Right forelimb (tissue), 1 donor: ENCODE results near the gene FZD7.

Experiments used
- DNase-seq: peaks from one replicate; pipeline ENCODE4 v3.0.0-alpha.2; 2018

Gene FZD7

DNA sequence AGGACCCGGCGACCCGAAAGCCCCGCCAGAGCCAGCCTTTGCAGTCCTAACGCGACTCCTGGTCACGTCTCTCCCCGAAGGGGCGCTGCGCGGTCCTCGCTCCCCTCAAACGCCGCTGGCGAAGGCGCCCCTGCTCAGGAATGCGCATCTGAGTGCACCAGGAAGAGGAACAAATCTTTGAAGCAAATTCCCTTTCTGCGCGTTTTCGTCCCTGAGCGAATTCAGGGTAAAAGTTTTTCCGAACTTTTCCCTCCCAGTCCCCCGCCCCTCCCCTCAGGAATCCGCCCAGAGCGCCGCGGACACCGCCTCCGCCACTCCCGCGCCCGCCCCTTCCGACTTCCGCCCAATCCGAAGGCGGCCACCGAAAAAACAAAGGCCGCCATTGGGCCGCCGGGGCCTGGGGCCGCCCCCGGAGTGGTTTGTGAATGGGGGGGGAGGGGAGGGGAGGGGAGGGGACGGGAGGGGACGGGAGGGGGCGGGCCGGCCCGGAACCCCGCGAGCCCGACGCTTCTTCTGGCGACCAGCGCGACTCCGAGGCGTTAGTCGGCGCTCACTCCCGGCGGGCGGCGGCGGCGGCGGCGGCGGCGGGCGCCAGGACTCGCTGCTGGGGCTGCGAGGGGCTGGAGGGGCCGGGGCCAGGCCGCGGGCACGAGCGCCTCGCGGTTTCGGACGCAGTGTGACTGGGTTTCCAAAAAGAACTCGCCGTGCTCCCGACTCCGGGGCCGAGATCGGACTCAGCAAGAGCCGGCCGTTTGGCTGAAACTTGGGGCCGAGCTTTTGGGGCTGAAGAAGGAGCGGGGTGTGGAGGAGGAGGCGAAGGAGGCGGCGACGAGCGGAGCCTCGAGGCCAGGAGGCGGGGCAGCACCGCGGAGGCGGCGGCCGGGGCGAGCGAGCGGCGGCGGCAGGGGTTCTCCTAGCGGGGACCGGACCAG, at the start of gene FZD7:
Gene FZD7 (plus strand): TSS at position 539 of the 932 bp plus-strand sequence. CDS start 793 bp downstream, outside the sequence.
- DNase-seq: peak; percentile 97

DNA sequence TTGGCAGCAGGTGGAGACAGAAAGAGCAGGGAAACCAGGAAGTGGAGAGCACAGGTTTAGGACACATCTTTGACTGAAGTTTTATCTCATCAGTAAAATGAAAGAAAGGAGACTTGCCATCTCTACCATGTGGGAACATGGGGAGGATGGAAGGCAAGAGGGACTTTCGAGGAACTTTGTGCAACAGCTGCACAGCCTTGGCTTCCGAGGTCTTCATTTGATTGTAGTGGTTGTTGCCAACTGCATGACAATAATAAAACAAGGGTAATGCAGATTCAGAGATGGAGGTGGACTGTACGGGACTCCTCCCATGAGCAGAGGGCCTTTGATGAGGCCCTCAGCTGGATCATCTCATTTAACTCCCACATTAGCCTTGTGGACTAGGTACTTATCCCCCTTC, 49.3 kb upstream of the FZD7 start:
- no peak for DNase-seq

DNA sequence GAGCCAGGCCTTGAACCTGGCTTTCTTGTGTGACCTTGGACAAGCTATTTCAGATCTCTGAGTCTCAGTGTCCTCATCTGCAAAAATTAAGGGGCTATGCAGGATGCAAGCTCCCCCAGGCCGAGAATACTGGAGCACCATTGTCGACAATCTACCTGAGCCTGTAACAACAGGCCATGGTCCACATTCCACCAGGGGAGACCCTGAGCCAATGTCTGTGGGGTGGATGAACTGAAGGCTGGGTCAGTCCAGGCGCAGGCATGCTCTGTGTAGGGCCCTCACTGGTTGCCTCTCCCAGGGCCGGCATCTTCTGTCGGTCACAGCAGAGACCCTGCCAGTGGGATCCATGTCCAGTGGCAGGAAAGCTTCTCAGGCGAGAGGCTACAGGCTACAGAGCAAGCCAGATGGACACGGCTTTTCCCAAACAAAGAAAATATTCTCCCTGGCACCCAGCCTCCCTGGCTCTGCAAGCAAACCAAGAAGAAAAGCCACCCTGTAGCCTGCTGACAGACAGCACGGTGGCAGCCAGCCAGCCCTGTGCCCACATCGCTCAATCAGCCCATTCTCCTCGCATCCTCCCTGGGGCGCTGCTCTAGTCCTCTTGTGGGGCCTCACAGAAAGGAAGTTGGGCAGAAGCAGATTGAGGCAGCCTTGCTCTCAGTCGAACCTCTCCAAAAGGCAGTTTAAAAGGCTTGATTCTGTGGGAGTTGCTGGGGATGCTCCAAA, 48.7 kb upstream of the FZD7 start:
- peak; percentile 73 for DNase-seq

DNA sequence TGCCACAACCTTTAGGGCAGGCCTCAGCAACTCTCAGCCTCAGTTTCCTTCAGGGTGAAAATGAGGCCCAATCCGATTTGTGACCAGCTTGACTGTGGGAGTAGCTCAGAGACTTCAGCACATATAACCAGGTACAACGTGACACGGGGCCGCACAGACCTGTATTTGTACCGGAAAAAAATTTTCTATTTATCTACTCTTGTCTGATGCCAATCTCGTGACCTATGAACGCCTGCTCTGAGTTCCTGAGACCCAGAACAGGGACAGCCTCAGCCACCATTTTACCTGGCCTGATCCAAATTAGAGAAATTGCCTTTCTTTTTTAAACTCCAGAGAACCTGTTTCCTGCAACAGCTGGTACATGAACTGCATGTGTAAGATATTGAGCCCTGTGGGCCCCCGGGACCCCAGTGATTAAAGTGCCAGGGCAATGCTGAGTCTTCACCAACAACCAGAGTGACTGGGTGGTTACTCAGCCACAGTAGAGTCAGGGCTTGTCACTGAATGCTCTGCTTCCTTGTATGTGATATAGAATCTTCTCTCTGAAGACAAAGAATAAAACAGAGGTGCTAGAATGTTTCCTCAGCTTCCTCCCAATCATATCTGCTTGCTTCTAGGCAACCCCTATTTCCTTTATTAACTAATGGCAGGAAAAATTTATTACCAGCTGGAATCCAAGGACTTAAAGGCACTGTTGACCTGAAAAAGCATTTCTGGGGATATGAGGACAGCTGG, 47.8 kb upstream of the FZD7 start:
- no peak for DNase-seq

DNA sequence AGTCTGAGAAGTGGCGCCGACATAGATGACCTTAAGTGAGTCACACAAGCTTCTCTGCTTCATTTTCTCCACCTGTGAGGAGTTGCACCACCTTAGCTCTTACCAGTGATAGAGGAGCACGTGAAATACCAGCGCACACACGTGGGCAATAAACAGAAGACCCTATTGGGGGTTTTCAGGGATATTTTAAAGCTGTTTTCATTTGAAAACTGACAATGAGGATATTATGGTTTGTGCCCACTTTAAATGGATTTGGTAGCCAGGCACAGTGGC, 47.3 kb upstream of the FZD7 start:
- no peak for DNase-seq

DNA sequence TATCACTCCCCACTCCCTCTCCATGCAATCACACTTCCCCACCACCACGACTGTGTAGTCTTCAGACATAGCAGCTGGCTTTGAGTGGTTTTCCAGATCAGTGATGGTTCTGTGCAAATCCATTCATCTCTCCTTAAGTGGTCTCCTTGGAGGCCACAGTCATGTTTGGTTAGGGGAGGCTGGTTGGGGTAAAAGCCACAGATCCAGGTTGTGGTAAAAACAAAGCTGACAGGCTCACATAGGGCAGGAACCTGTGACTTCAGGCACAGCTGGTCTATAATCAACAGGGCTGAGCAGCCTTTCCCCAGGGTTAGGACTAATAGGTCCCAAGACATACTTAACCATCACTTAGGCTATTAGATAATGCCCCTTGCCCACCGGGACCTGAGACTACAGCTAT, 46.2 kb upstream of the FZD7 start:
- no peak for DNase-seq

DNA sequence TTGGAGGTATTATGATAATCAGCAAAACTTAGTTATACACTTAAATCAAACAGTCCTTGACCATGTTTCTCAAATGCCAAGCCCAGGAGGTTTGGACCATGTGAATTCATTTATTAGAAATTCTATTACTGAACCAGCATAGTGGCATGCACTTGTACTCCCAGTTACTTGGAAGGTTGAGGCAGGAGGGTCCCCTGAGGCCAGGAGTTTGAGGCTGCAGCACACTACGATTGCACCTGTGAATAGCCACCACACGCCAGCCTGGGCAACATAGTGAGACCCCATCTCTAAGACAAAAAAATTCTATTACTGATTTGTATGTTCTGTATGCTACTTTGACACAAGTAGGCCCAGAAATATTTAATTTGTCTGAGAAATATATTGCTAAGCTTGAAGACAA, 43.6 kb upstream of the FZD7 start:
- no peak for DNase-seq

DNA sequence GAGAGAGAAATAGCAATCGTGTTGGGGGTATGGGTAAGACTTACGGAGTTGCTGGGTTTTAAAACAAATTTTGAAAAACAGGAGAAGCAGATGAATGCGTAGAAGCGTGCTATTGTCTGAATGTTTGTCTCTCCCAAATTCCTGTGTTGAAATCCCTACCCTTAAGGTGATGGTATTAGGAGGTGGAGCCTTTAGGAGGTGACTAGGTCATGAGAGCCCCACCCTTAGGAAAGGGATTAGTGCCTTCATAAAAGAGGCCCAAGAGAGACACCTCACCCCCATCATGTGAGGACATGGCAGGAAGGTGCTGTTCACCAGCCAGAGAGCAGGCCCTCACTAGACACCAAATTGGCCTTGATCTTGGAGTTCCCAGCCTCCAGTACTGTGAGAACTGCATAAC, 40.7 kb upstream of the FZD7 start:
- DNase-seq: no peak

DNA sequence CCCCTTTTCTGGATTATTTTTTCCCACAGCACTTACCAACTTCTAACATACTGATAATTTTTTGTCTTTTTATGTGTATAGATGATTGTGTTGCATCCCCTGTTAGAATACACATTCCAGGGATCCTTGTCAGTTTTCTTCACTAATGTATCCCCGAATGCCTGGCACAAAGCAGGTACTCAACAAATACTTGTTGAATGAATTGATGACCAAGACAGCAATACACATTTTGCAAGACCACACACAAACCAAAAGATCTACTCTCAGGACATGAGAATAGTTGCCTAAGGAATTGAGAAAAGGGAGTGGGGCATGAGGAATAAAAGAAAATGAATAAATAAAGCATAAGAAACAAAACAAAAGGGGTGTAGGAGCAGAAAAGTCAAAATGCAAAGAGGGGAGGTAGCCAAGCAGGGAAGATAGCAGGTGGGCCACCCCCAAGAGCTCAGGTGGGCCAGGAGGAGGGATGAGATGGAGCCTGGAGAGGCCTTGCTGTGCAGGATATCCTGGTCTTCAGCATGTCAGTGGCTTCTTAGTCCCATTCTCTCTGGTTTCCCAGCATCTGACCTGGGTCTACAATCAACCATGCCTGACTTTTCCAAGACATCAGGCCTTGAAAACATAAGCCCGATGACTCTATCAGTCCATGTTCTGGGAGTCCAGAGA, 38.5 kb upstream of the FZD7 start:
- no peak for DNase-seq

DNA sequence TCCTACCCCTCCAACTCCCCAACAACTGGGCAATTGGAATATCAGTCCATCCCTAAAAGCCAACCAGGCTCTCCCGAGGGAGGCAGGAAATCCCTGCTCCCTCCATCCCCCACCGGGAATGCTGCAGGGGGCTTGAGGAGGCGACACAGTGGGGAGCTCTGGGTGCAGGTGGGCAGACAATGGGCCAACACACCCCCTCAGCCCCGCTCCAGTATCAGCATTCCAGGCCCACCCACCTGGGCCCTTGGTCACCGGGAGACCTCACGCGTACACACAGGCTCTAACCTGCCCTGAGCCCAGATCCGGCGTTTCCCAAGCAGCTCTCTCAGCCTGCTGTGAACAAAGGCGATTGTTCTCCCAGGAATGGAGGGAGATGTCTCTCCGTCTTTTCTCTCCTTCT, 37.6 kb upstream of the FZD7 start:
- DNase-seq: no peak

DNA sequence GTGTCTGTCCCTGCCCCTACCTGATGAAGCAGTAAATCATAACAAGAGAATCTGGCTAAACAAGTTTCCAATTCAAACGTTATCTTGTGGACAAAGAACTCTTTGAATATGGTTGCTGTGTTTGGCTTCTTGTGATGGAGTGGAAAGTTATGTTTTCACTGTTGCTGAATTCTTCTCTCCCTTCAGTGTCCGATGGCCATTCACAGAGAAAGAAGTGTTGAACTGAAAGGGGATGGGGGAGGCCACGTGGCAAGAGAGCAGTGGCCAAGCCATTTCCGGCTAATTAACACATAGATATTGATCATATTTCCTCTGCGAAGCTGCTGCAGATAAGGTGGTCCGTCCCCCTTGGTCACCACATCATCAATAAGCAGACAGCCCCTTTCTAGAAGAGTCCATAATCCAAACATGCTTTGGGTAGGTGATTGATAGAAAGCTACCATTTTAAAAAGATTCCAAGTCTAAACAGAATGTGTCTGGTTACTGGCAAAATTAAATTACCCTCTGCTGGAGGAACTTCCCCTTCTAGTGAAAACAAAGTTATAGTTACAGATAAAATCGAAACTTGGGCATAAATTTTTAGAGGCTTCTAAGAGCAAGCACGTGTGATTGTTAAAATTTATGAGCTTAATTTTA, 36.9 kb upstream of the FZD7 start:
- DNase-seq: no peak

DNA sequence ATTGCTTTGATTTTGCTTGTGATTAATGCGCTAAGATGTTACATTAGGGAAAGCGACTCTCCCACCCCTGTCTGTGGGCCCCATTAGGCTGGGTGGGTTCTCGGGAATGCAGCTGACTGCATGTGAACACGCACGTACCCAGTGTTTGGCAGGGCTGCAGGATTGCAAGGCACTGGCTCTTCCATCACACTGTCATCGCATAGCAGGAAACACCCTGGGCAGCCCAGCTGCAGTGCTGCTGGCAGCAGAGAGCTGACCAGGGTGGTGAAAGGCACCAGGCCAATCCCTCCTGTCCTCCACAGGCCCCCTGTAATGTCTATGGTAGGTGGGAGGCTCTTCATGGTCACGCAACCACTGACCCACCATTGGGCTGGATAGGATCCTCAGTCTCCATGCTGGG, 34.4 kb upstream of the FZD7 start:
- DNase-seq: no peak

DNA sequence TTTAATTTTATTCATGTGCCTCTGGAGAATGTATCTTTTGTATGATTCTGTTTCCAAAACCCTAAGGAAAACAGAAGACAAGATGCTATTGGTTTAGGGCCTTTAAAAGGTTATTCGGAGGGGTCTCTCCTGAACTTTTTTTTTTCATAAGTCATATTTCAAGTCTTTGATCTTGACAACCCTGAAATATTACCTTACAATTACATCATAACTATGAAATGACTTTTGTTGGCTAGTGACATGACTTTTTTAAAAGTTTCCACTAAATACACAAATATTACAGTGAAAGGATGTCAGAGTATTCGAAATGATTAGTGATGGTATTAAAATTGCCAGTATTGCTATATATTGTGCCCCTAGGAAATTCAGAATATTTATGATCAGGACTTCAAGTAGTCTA, 31.8 kb upstream of the FZD7 start:
- DNase-seq: no peak

DNA sequence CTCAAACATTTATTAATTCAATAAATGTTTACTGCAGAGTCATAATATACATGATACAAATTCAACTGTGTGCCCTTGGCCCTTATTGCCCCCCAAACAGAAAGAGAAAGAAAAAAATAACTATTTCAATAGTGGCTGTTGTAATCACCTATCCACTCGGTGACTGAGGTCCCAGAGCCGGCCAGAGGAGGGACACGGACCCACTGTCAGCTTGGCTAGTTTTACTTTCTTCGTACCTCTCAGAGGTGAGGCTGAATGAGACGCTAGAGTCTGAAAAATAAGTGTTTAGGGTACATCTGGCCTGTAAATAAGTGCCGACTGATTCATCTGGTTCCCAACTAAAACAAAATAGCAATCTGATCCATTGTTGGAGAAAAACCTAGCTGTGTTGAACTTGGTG, 31.3 kb upstream of the FZD7 start:
- no peak for DNase-seq

DNA sequence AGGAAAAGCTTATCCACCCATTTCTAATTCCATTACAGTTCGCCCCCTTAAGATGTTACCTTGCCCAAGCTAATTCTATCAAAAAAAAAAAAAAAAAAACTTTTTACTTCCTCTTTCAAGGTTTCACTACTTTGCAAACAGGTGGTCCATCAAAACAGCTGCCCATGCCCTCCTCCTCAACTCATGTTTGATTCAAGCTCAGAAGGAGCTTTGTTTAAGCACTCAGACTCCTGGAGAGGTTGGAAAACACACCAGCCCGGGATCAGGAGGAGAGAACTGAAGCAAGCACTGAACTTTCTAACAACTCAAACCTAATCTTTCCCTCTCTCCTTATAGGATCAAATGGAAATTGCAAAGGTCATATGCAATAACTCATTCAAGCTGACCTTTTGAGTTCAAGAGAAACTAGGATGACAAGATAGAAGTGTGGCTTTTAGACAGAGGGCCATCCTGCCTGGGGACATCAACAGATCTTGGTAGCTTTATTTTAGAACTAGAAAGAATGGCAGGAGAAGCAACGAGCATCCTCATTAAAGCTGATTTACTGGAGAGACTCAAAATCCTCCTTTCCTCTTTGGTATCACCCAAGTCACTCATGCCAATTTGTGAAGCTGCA, 28.3 kb upstream of the FZD7 start:
- DNase-seq: no peak

DNA sequence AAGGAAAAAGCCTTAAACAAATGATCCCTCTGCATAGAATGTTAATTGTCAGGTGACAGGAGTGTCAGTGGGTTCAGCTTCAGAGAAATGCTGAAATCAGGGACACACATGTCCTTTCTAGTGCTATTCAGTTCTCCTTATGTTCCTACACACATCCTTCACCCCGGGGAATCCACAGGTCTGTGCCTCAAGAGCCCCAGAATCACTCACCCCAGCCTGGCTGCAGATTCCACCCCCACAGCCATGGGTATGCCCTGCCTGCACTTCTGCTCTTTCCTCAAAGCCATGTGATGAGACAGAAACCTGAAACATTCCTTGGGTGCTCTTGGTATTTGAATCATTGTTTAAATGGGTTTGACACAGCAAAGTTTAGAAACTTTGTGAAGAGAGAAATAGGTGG, 27.4 kb upstream of the FZD7 start:
- DNase-seq: no peak

DNA sequence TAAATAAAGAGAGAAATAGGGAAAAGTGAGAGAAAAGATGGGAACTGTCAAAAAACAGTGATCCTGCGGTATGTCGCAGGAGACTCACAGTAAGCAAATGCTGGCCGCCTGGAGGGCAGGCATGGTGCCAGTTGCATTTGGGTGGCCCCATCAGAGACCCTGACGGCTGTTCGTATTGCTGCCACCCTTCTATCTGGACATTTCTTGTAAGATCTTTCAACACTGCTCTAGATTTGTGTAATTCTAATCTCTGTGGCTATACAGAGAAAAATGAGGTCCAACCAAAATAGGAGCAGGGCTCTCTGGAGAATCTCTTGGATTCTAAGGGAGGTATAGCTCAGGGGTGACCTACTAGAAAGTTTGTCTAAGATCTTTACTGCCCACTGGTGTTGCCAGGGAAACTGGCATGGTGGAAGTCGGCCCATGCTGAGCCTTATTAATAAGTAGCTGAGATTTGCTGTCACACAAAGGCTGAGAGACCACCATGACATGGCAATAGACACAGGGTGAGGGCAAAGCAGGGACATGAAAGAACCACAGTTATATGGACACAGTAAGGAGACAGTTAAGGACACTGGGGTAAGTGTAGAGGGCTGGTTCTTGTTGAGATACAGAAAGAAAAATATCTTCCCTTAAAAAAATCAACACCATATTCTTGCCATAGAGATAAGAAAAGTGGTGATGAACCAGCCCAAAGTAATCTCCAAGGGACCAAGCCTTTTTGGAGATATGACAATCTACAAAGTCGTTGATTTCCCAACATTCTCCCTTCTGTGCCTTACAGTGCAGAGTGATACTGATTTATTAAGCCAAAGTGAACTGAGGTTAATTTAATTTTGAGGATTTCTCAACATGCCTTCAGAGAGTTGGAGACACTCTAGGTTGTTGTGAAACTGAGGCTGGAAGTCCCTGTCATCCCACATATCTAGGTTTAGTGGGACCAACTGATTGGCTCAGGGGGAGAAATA, 26.4 kb upstream of the FZD7 start:
- DNase-seq: no peak

DNA sequence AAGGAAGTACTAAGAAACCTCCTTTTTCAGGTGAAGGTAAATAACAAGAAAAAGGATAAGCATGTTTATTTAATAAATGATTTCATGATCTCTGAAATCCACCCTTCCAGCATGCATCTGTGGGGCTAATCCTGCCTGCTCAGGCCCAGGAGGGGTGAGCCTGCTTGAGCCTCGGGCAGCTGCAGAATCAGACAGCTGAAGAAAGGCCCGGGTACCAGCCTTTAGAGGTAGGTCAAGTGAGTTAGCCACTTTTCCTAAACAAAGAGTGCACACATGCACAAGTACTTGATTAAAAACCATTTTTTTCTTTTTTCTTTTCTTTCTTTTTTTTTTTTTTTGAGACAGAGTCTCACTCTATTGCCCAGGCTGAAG, 25.7 kb upstream of the FZD7 start:
- no peak for DNase-seq

DNA sequence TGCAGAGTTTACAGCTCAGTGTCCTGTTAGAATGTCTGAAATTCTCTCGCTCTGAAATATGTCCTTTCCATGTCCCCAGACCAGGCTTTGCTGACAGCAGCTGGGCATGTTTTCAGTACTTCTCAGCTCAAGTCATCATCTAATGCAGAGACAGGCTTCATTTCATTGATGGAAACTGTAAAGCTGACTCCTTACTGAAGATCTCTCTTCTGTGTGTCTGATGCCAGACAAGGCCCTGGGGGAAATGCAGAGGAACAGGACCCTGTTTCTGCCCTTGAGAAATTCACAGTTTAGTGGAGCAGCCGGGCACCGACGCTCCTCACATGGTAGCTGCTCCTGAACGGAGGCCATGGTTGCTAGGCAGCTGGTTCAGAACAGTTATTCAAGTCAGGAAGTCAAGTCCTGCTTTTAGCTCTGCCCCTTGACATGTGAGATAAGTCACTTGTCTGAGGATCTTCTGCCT, 24.6 kb upstream of the FZD7 start:
- no peak for DNase-seq

DNA sequence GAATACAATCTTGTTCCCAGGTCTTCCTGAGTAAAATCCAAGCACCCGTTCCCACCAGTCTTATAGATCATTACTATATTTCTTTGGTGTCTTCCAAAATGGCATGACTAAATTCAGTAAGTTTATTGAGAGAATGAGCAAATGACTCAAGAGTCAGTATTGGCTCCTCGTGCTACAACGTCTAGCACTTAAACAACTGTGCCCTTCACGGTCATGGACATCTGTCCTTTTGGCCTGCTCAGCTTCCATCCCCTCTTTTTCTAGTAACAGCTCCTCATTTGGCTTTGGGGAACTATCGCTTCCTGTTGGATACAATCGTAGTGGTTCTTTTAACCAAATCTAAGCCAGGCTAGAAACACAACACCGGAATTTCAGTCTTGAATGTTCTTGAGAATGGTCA, 24.1 kb upstream of the FZD7 start:
- no peak for DNase-seq

DNA sequence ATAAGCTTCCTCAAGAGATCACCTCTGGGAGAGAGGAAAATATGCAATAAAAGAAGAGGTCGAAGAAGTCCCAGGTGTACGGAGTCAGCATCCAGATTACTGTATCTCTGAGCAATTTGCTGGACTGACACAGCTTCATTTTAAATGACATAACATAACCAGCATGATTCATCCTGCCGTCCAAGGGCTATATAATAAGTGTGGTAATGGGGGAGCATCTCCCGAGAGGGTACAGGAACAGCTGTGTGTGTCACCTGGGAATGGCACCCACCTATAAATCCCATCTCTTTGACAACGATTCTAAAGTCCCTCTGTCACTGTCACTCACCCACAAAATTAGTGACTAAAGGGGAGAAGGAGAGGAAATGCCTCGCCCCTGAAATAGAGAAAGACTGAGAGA, 19.3 kb upstream of the FZD7 start:
- no peak for DNase-seq
